A673 (cell line): ENCODE measurements around the gene PAK5.

Experiments used
- CTCF ChIP-seq: fragments of 300-800, 200-600 bp; sonication (generic); conservative IDR thresholded peaks from 2 replicates; pipeline ENCODE4 v1.5.1; 2017; ENCODE audit warnings: low read depth, mild to moderate bottlenecking, antibody characterized with exemption, low read length, moderate library complexity, mixed read lengths
- EZH2 ChIP-seq: fragments of 200-600 bp; sonication (generic); IDR thresholded peaks from 2 replicates; pipeline ENCODE4 v1.6.1; 2017; ENCODE audit warnings: borderline replicate concordance, low read depth, mild to moderate bottlenecking, mixed read lengths, antibody characterized with exemption, low read length; ENCODE audit not compliant: poor library complexity, severe bottlenecking

GRCh38 chr20:9600562-9600961 lies 238.3 kb downstream of the PAK5 start:
- TF ChIP-seq CTCF (no peak), EZH2 (no peak)
